ENCODE results near the gene HNRNPR.
"Not testable (repeated sequence)": the region's sequence is repeated elsewhere in the genome, so short reads cannot be mapped to it uniquely, and the experiment has no call there.

HNRNPR gene

GRCh38 chr1:23325393-23325792 is 18.7 kb downstream of the HNRNPR start:
- DNase-seq (ENCODE audit: low spot score) = no peak

GRCh38 chr1:23322770-23323169 is 21.3 kb downstream of the HNRNPR start:
- no peak for DNase-seq (ENCODE audit: low spot score)

GRCh38 chr1:23310280-23310679 is 33.8 kb downstream of the HNRNPR start:
- not testable (repeated sequence) for DNase-seq (ENCODE audit: low spot score)

- no peak for DNase-seq (ENCODE audit: low spot score)
These were observed 39.9 kb downstream of the HNRNPR start for GRCh38 chr1:23304140-23304620.

GRCh38 chr1:23303524-23303923 is 40.6 kb downstream of the HNRNPR start:
- DNase-seq (ENCODE audit: low spot score) = no peak

- no peak for DNase-seq (ENCODE audit: low spot score)
These were observed 47.2 kb downstream of the HNRNPR start for GRCh38 chr1:23296931-23297330.

GRCh38 chr1:23291706-23292105 is 52.4 kb downstream of the HNRNPR start:
- no peak for DNase-seq (ENCODE audit: low spot score)

GRCh38 chr1:23290836-23291565 is 53.1 kb downstream of the HNRNPR start:
- DNase-seq (ENCODE audit: low spot score) = no peak

GRCh38 chr1:23288671-23289070 is 55.4 kb downstream of the HNRNPR start:
- DNase-seq (ENCODE audit: low spot score) = no peak

- DNase-seq (ENCODE audit: low spot score) = no peak
These were observed 55.9 kb downstream of the HNRNPR start for GRCh38 chr1:23288201-23288600.

- no peak for DNase-seq (ENCODE audit: low spot score)
These were observed 57.7 kb downstream of the HNRNPR start for GRCh38 chr1:23286401-23286800.

- DNase-seq (ENCODE audit: low spot score) = no peak
These were observed 60.1 kb downstream of the HNRNPR start for GRCh38 chr1:23283667-23284602.

- DNase-seq (ENCODE audit: low spot score) = no peak
These were observed 61.1 kb downstream of the HNRNPR start for GRCh38 chr1:23282957-23283356.

- no peak for DNase-seq (ENCODE audit: low spot score)
These were observed 65.4 kb downstream of the HNRNPR start for GRCh38 chr1:23278717-23279116.

- DNase-seq (ENCODE audit: low spot score) = no peak
These were observed 67.6 kb downstream of the HNRNPR start for GRCh38 chr1:23276531-23276930.

- no peak for DNase-seq (ENCODE audit: low spot score)
These were observed 70.0 kb downstream of the HNRNPR start for GRCh38 chr1:23274134-23274505.

- DNase-seq (ENCODE audit: low spot score) = no peak
These were observed 70.5 kb downstream of the HNRNPR start for GRCh38 chr1:23273450-23274133.

GRCh38 chr1:23263380-23263887 is 80.7 kb downstream of the HNRNPR start:
- no peak for DNase-seq (ENCODE audit: low spot score)

- DNase-seq (ENCODE audit: low spot score) = not testable (repeated sequence)
These were observed 86.0 kb downstream of the HNRNPR start for GRCh38 chr1:23258082-23258481.

GRCh38 chr1:23257371-23257770 is 86.7 kb downstream of the HNRNPR start:
- not testable (repeated sequence) for DNase-seq (ENCODE audit: low spot score)
